ENCODE results near the gene TET1.
"Not testable (repeated sequence)": the region's sequence is repeated elsewhere in the genome, so short reads cannot be mapped to it uniquely, and the experiment has no call there.

The TET1 gene

GRCh38 chr10:68613974-68614373, 53.8 kb downstream of the TET1 start:
- not testable (repeated sequence) for DNase-seq (ENCODE audit: low spot score)

- DNase-seq (ENCODE audit: low spot score) = not testable (repeated sequence)
Observed at GRCh38 chr10:68617691-68618090, 57.6 kb downstream of the TET1 start.

- DNase-seq (ENCODE audit: low spot score) = no peak
Observed at GRCh38 chr10:68618234-68618633, 58.1 kb downstream of the TET1 start.

- DNase-seq (ENCODE audit: low spot score) = no peak
Observed at GRCh38 chr10:68619595-68619994, 59.5 kb downstream of the TET1 start.

DNA sequence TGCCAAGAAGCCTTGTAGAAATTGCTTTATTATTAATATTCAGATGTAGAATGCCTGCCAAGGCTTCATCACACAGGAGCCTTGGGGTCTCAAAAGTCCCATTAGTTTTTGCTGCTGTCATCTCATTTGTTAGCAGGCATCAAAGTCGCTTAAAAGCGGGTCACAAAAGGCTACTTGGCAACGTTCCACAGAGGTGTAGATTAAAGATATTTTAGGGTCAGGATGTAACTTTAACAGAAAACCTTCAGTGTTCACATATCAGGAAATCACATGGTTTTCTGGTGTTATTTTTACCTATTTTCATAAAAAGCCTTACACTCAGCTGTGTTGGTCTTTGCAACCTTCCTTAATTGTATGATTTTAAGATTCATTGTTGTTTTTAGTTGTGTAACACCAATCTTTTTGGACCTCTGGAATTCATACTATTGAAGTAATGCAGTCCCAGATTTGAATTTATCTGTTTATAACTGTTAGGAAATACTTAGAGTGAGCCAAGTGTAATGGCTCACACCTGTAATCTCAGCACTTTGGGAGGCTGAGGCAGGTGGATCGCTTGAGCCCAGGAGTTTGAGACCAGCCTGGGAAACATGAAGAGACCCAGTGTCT, 65.3 kb downstream of the TET1 start:
- no peak for DNase-seq (ENCODE audit: low spot score)

DNA sequence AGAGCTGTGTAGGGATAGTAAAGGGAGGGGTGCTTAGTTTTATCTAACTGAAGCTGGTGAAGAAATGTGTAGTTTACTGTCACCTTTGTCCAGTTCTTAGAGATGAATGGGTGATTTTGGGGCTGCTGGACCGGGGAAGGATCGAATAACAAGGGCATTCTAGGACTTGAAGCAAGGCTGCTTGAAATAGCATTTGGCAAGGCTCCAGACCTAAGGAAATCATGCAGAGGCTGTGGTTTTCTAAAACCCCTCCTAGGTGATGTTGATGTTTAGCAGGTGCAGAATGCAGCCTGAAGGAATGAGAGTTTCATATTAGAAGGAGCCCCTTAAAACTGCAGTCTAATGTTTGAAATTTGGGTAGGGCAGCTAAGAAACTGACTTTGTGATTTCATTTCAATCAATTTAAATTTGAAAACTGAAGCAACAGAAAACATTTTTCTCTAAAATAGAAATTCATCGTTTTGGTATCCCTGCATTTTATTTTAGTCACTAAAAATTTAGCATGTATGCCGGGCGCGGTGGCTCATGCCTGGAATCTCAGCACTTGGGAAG, 68.5 kb downstream of the TET1 start:
- no peak for DNase-seq (ENCODE audit: low spot score)

DNA sequence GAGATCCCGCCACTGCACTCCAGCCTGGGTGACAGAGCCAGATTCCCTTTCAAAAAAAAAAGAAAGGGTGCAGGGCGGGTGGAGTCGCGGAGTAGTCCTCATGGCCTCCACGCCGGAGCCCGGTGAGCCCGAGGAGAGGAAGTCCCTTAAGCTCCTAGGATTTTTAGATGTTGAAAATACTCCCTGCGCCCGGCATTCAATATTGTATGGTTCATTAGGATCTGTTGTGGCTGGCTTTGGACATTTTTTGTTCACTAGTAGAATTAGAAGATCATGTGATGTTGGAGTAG, 72.1 kb downstream of the TET1 start:
- DNase-seq (ENCODE audit: low spot score) = not testable (repeated sequence)

GRCh38 chr10:68633281-68633680, 73.1 kb downstream of the TET1 start:
- DNase-seq (ENCODE audit: low spot score) = no peak

GRCh38 chr10:68633816-68634466, 73.8 kb downstream of the TET1 start:
- no peak for DNase-seq (ENCODE audit: low spot score)

- no peak for DNase-seq (ENCODE audit: low spot score)
Observed at GRCh38 chr10:68636335-68636734, 76.2 kb downstream of the TET1 start.

GRCh38 chr10:68643550-68643949, 83.4 kb downstream of the TET1 start:
- DNase-seq (ENCODE audit: low spot score) = not testable (repeated sequence)

GRCh38 chr10:68647672-68648341, 87.7 kb downstream of the TET1 start:
- DNase-seq (ENCODE audit: low spot score) = no peak

- DNase-seq (ENCODE audit: low spot score) = no peak
Observed at GRCh38 chr10:68655620-68656126, 95.5 kb downstream of the TET1 start.

DNA sequence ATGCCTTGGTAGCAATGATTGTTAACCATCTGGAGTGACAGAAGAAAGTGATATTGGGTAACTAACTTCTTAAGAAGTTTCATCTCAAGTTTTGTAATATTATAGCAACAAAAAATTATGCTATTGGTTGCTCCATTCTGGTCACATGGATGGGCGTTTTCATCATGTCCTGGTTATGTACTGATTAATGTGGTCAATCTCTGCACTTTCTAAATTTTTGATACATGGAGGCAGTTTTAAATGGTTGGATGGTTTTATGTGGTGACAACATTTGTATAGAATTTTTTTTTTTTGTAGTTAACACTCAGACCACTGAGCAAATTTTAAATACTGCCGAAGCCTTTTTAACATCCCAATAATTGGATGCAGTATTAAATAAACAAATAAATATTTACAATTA, 105.7 kb downstream of the TET1 start:
- no peak for DNase-seq (ENCODE audit: low spot score)

DNA sequence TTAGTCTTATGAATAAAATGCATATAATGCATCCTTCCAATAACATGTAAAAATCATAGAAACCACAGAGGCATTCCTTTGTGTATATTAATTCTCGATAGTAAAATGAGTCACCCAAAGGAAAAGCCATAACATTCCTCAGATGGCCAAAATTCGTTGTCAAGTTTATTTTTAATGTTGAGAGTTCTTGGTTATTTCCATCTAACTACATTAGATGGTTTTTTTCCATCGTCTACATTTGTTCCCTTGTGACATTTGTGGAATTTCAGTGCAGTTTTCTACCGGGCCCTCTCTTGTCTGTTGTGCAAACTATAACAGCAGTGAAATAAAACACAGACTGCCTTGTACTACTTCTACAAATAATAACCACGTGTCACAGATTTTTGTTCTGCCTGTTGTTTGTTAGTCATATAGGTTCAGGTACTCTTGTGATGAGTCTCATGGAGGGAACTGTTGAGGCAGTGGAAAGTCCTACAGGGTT, 106.2 kb downstream of the TET1 start:
- DNase-seq (ENCODE audit: low spot score) = no peak

- no peak for DNase-seq (ENCODE audit: low spot score)
Observed at GRCh38 chr10:68668231-68668630, 108.1 kb downstream of the TET1 start.

GRCh38 chr10:68668972-68669371, 108.8 kb downstream of the TET1 start:
- DNase-seq (ENCODE audit: low spot score) = no peak

DNA sequence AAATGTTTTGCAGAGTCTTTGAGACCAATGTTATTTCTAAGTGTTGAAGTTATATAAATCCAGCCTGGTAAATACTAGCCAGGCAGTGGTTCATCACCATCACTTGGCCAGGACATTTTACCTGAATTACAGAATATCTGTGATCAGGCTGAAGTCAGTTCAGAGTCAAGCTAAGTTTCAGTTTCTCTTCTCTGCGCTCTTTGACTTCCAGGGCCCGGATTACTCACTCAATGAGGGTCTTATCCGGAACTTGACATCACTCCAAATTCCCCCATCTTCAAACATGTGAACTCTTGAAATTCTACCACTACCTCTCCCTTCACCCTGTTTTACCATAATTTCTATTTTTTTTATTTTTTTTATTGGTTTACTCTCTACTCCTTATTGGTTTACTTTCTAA, 124.3 kb downstream of the TET1 start:
- DNase-seq (ENCODE audit: low spot score) = no peak

GRCh38 chr10:68696018-68696417, 135.9 kb downstream of the TET1 start:
- no peak for DNase-seq (ENCODE audit: low spot score)

DNA sequence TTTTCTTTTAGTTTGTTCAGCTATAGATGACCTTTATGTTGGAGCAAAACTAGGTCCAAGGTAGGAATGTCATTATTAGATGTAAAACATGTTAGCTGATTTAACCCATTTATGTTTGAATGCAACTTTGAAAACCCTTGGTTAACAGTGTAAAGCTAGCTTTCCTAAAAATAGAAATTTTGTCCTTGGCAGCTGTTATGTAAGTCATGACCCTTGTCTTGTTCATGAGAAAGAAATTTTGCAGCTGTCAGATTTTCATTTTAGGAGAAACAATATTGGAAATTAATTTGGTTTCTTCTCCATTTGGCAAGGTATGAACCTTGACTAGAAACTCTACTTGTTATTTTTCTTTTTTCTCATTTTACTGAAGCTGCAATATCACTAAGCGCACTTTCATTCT, 137.0 kb downstream of the TET1 start:
- no peak for DNase-seq (ENCODE audit: low spot score)

- DNase-seq (ENCODE audit: low spot score) = no peak
Observed at GRCh38 chr10:68700197-68700596, 140.1 kb downstream of the TET1 start.

- DNase-seq (ENCODE audit: low spot score) = no peak
Observed at GRCh38 chr10:68705548-68705947, 145.4 kb downstream of the TET1 start.

- DNase-seq (ENCODE audit: low spot score) = not testable (repeated sequence)
Observed at GRCh38 chr10:68708987-68709386, 148.8 kb downstream of the TET1 start.
